Activated CD8-positive, alpha-beta T cell treated with anti-CD3 and anti-CD28 coated beads, Interleukin-2, amount 10 ng/mL, durations not matched to agents 7 days and 5 days (primary cell): Measurements from ENCODE around the gene VCAN. TPM values are rescaled to one million over a fixed set of nuclear protein-coding genes. Genes with fewer than 3 reads are reported as not detected.
"Not testable (repeated sequence)": the region's sequence is repeated elsewhere in the genome, so short reads cannot be mapped to it uniquely, and the experiment has no call there.

Experiments used
- ATAC-seq: fragments of 150-1000 bp; cut with Tn5 transposase; one replicate; pipeline ENCODE4 v1.10.0; 2021; ENCODE audit warnings: moderate library complexity
- CTCF ChIA-PET: fragments of 350-600 bp; sonication (Branson Sonifier 250); formaldehyde crosslinking; loops from one replicate; lab custom pipeline; 2021; ENCODE audit warnings: antibody characterized with exemption; lab: Charles Lee
- POLR2A ChIA-PET: fragments of 350-600 bp; sonication (Branson Sonifier 250); formaldehyde crosslinking; loops from one replicate; lab custom pipeline; 2021; ENCODE audit warnings: antibody characterized with exemption; lab: Charles Lee
- DNase-seq: peaks from one replicate; pipeline ENCODE4 v3.0.0-alpha.2; 2020
- H3K27ac Mint-ChIP-seq: one replicate; pipeline ENCODE4 v1.8.0; 2021; ENCODE audit warnings: mild to moderate bottlenecking, mixed read lengths
- H3K27me3 Mint-ChIP-seq: one replicate; pipeline ENCODE4 v1.8.0; 2021; ENCODE audit warnings: low read depth, mixed read lengths
- H3K36me3 Mint-ChIP-seq: one replicate; pipeline ENCODE4 v1.8.0; 2021; ENCODE audit warnings: low read depth, mixed read lengths
- H3K4me1 Mint-ChIP-seq: one replicate; pipeline ENCODE4 v1.8.0; 2021; ENCODE audit warnings: low read depth, mixed read lengths
- H3K4me3 Mint-ChIP-seq: one replicate; pipeline ENCODE4 v1.8.0; 2021; ENCODE audit warnings: mild to moderate bottlenecking, mixed read lengths
- H3K9me3 Mint-ChIP-seq: one replicate; pipeline ENCODE4 v1.8.0; 2022; ENCODE audit warnings: mixed read lengths; ENCODE audit not compliant: insufficient read depth
- total RNA-seq, 2 experiments: library from RNA; stranded (reverse); gene quantifications; one replicate each; pipeline ENCODE4 v1.2.3, GENCODE V29; 2021

The VCAN gene
- total RNA-seq, result under 1 TPM; 0.03 to 0.39 TPM

- H3K36me3 Mint-ChIP-seq, result no peaks in the 10 kb centered on the region
- H3K27me3 Mint-ChIP-seq, result peaks cover 78% of the 10 kb centered on the region
- no peaks in the 10 kb centered on the region for H3K9me3 Mint-ChIP-seq
- ATAC-seq (no peak), DNase-seq (no peak)
- peak within 1 kb of the TSS; percentile 81 for H3K4me3 Mint-ChIP-seq
- peaks cover 38% of the 10 kb centered on the region for H3K4me1 Mint-ChIP-seq
- H3K27ac Mint-ChIP-seq, result no peak within 1 kb of the TSS
- ChIA-PET CTCF (interaction anchor here (1.0 kb wide), 2 partner anchors 261 to 835 kb away, joined by 3 read pairs; no protein-coding TSS in a partner anchor), POLR2A (no interaction called here)
These were observed at the start of gene VCAN for GRCh38 chr5:83471405-83472212. Gene VCAN (plus strand): TSS chr5:83471744. CDS start chr5:83483519, 11,775 bp downstream.

- ChIA-PET POLR2A (no interaction called here), CTCF (no interaction called here)
- H3K27ac Mint-ChIP-seq, result no peak overlapping the region
These were observed 49.3 kb upstream of the VCAN start for GRCh38 chr5:83422284-83422683.

GRCh38 chr5:83426855-83427254, 44.7 kb upstream of the VCAN start:
- DNase-seq, result no peak
- ATAC-seq, result no peak
- no peaks in the 10 kb centered on the region for H3K36me3 Mint-ChIP-seq
- H3K27me3 Mint-ChIP-seq, result no peaks in the 10 kb centered on the region
- no peaks in the 10 kb centered on the region for H3K4me1 Mint-ChIP-seq
- ChIA-PET POLR2A (no interaction called here), CTCF (no interaction called here)
- no peaks in the 10 kb centered on the region for H3K9me3 Mint-ChIP-seq
- no peak overlapping the region for H3K4me3 Mint-ChIP-seq
- H3K27ac Mint-ChIP-seq, result no peak overlapping the region

More at GRCh38 chr5:83422284-83422683, 49.3 kb upstream of the VCAN start:
- Mint-ChIP-seq H3K4me1 (no peaks in the 10 kb centered on the region), H3K4me3 (no peak overlapping the region), H3K9me3 (no peaks in the 10 kb centered on the region), H3K27me3 (no peaks in the 10 kb centered on the region), H3K36me3 (no peaks in the 10 kb centered on the region)
- no peak for DNase-seq
- no peak for ATAC-seq

GRCh38 chr5:83428126-83428525, 43.4 kb upstream of the VCAN start:
- no peak overlapping the region for H3K4me3 Mint-ChIP-seq
- DNase-seq (no peak), ATAC-seq (no peak)
- no peaks in the 10 kb centered on the region for H3K4me1 Mint-ChIP-seq
- H3K9me3 Mint-ChIP-seq, result no peaks in the 10 kb centered on the region
- CTCF ChIA-PET, result no interaction called here
- H3K27ac Mint-ChIP-seq, result no peak overlapping the region
- POLR2A ChIA-PET, result no interaction called here
- no peaks in the 10 kb centered on the region for H3K36me3 Mint-ChIP-seq
- no peaks in the 10 kb centered on the region for H3K27me3 Mint-ChIP-seq

GRCh38 chr5:83428890-83429289, 42.7 kb upstream of the VCAN start:
- no peak overlapping the region for H3K27ac Mint-ChIP-seq
- DNase-seq (no peak), ATAC-seq (no peak)
- H3K4me1 Mint-ChIP-seq, result no peaks in the 10 kb centered on the region
- no peaks in the 10 kb centered on the region for H3K27me3 Mint-ChIP-seq
- H3K36me3 Mint-ChIP-seq, result no peaks in the 10 kb centered on the region
- ChIA-PET POLR2A (no interaction called here), CTCF (interaction anchor here (2.9 kb wide), 1 partner anchor 1077 kb away, joined by 20 read pairs; no protein-coding TSS in a partner anchor)
- H3K4me3 Mint-ChIP-seq, result no peak overlapping the region
- no peaks in the 10 kb centered on the region for H3K9me3 Mint-ChIP-seq

- no peak overlapping the region for H3K27ac Mint-ChIP-seq
- no peaks in the 10 kb centered on the region for H3K27me3 Mint-ChIP-seq
- ATAC-seq, result peak; percentile 88
- H3K36me3 Mint-ChIP-seq, result no peaks in the 10 kb centered on the region
- no peak overlapping the region for H3K4me3 Mint-ChIP-seq
- DNase-seq, result peak; percentile 72
- ChIA-PET POLR2A (no interaction called here), CTCF (interaction anchor here (0.8 to 2.9 kb wide), 6 partner anchors 12 to 1117 kb away, joined by 3 to 20 read pairs (median 4); no protein-coding TSS in a partner anchor)
- no peaks in the 10 kb centered on the region for H3K4me1 Mint-ChIP-seq
- H3K9me3 Mint-ChIP-seq, result no peaks in the 10 kb centered on the region
These were observed 41.2 kb upstream of the VCAN start for GRCh38 chr5:83430130-83431010.

GRCh38 chr5:83433891-83434290, 37.7 kb upstream of the VCAN start:
- no peaks in the 10 kb centered on the region for H3K36me3 Mint-ChIP-seq
- H3K4me1 Mint-ChIP-seq, result no peaks in the 10 kb centered on the region
- no peak overlapping the region for H3K27ac Mint-ChIP-seq
- ATAC-seq, result no peak
- ChIA-PET POLR2A (no interaction called here), CTCF (no interaction called here)
- H3K9me3 Mint-ChIP-seq, result no peaks in the 10 kb centered on the region
- DNase-seq, result no peak
- no peaks in the 10 kb centered on the region for H3K27me3 Mint-ChIP-seq
- H3K4me3 Mint-ChIP-seq, result no peak overlapping the region

GRCh38 chr5:83434946-83435345, 36.6 kb upstream of the VCAN start:
- H3K9me3 Mint-ChIP-seq, result no peaks in the 10 kb centered on the region
- POLR2A ChIA-PET, result no interaction called here
- CTCF ChIA-PET, result no interaction called here
- H3K27ac Mint-ChIP-seq, result no peak overlapping the region
- H3K27me3 Mint-ChIP-seq, result no peaks in the 10 kb centered on the region
- no peaks in the 10 kb centered on the region for H3K4me1 Mint-ChIP-seq
- no peak overlapping the region for H3K4me3 Mint-ChIP-seq
- H3K36me3 Mint-ChIP-seq, result no peaks in the 10 kb centered on the region
- DNase-seq (no peak), ATAC-seq (no peak)

- ATAC-seq (no peak), DNase-seq (no peak)
- ChIA-PET CTCF (no interaction called here), POLR2A (no interaction called here)
- H3K9me3 Mint-ChIP-seq, result no peaks in the 10 kb centered on the region
- H3K36me3 Mint-ChIP-seq, result no peaks in the 10 kb centered on the region
- no peaks in the 10 kb centered on the region for H3K27me3 Mint-ChIP-seq
- no peaks in the 10 kb centered on the region for H3K4me1 Mint-ChIP-seq
- H3K27ac Mint-ChIP-seq, result no peak overlapping the region
- no peak overlapping the region for H3K4me3 Mint-ChIP-seq
These were observed 35.3 kb upstream of the VCAN start for GRCh38 chr5:83436276-83436675.

- ATAC-seq, H3K27ac Mint-ChIP-seq, DNase-seq, POLR2A ChIA-PET, H3K9me3 Mint-ChIP-seq, H3K36me3 Mint-ChIP-seq, H3K4me1 Mint-ChIP-seq, H3K27me3 Mint-ChIP-seq, H3K4me3 Mint-ChIP-seq, CTCF ChIA-PET: not testable (repeated sequence)
These were observed 33.8 kb upstream of the VCAN start for GRCh38 chr5:83437697-83438096.

GRCh38 chr5:83440826-83441225, 30.7 kb upstream of the VCAN start:
- no peak overlapping the region for H3K4me3 Mint-ChIP-seq
- no peaks in the 10 kb centered on the region for H3K4me1 Mint-ChIP-seq
- no peaks in the 10 kb centered on the region for H3K27me3 Mint-ChIP-seq
- H3K36me3 Mint-ChIP-seq, result no peaks in the 10 kb centered on the region
- ChIA-PET CTCF (no interaction called here), POLR2A (no interaction called here)
- DNase-seq (no peak), ATAC-seq (no peak)
- H3K27ac Mint-ChIP-seq, result no peak overlapping the region
- H3K9me3 Mint-ChIP-seq, result no peaks in the 10 kb centered on the region

GRCh38 chr5:83441747-83442146, 29.8 kb upstream of the VCAN start:
- no peaks in the 10 kb centered on the region for H3K4me1 Mint-ChIP-seq
- POLR2A ChIA-PET, result no interaction called here

More at GRCh38 chr5:83441747-83442146, 29.8 kb upstream of the VCAN start:
- Mint-ChIP-seq H3K27me3 (peaks cover 3% of the 10 kb centered on the region), H3K9me3 (no peaks in the 10 kb centered on the region), H3K27ac (no peak overlapping the region), H3K4me3 (no peak overlapping the region), H3K36me3 (no peaks in the 10 kb centered on the region)
- ATAC-seq (no peak), DNase-seq (no peak)
- CTCF ChIA-PET, result no interaction called here
